Psoas muscle (tissue), 8 donors: ENCODE data around the gene GRM7. TPM values are rescaled to one million over a fixed set of nuclear protein-coding genes. Genes with fewer than 3 reads are reported as not detected.
A peak's percentile ranks its signal among the peaks of the same experiment; 100 is the strongest.

Experiments
- ATAC-seq, 4 donors: fragments of 200-7000 bp; cut with Tn5 transposase; one replicate each; pipeline ENCODE4 v1.9.1; 2020; ENCODE audit warnings: moderate library complexity in 3 of 4, mild to moderate bottlenecking in 2 of 4
- DNase-seq, 2 donors: peaks; one replicate each; pipeline ENCODE4 v3.0.0-alpha.2; 2020
- H3K27ac ChIP-seq: fragments of 200-600 bp; one replicate; pipeline ENCODE4 v1.8.0; 2022
- H3K27me3 ChIP-seq, 3 donors: fragments of 200-600 bp in 1 of 3; one replicate each; pipeline versions ENCODE4 v1.6.1 to v1.8.0; 2013 to 2022; ENCODE audit warnings: low read length in 2 of 3, mild to moderate bottlenecking in 2 of 3, moderate library complexity in 1 of 3; ENCODE audit not compliant: insufficient read depth in 3 of 3
- H3K36me3 ChIP-seq, 2 donors: fragments of 200-600 bp in 1 of 2; one replicate each; pipeline versions ENCODE4 v1.6.1 to v1.8.0; 2013 to 2022; ENCODE audit warnings: low read depth in 1 of 2, mild to moderate bottlenecking in 1 of 2, moderate library complexity in 1 of 2; ENCODE audit not compliant: insufficient read depth in 1 of 2
- H3K4me1 ChIP-seq: fragments of 200-600 bp; one replicate; pipeline ENCODE4 v1.8.0; 2022
- H3K4me3 ChIP-seq: fragments of 200-600 bp; one replicate; pipeline ENCODE4 v1.8.0; 2022; ENCODE audit warnings: mild to moderate bottlenecking
- H3K9me3 ChIP-seq: fragments of 200-600 bp; one replicate; pipeline ENCODE4 v1.8.0; 2022
- WGBS, 3 donors: extraction: QIAGEN DNeasy Blood & Tissue Kit; methylation state at CpG; one replicate each; pipeline versions ENCODE4 v1.1.6 to v1.1.7; 2013; 5-methylcytosine and 5-hydroxymethylcytosine counted together
- intact Hi-C, 2 donors: fragments of 100-400 bp; cut with DNase I; formaldehyde crosslinking; loops; one replicate each; pipeline versions ENCODE4 v1.11.0 to v1.14.2; 2022
- polyA plus RNA-seq, 3 donors: library from polyadenylated mRNA; stranded (reverse); fragments of 200-250 nt; gene quantifications; one replicate each; pipeline ENCODE4 v1.2.3, GENCODE V29; 2013
- total RNA-seq, 4 donors: library from RNA; stranded (reverse); fragmentation: NEBNext Ultra II Directional in 2 of 4; extraction: Animal tissue kit (Norgen Biotek cat#: 25700) in 2 of 4; gene quantifications; one replicate each; pipeline versions ENCODE4 v1.2.1 to v1.2.4, GENCODE V29; 2021 to 2023
- TF ChIP-seq, protein P1 (sequence below): fragments of 200-600 bp; IDR thresholded peaks from one replicate; pipeline ENCODE4 v1.8.0; 2022; ENCODE audit warnings: antibody characterized with exemption
- donor health status: healthy with polysubstance abuse.
- donor health status: DM: no; HTN: no; CAD: no; lungs with moderate emphysema.
- donor health status: Bipolar disorder and iron deficiency.
- donor health status: healthy.
- donor health status: DM: yes; HTN: yes; CAD: no.
- donor health status: DM: no; HTN: no; CAD: no.
- donor health status: DM: no; HTN: no; CAD: no.
- donor health status: DM: yes; HTN: yes; CAD: no.

GRM7 gene
- total and polyA plus RNA-seq, 7 donors = 0.01 TPM; not detected in 6

GRCh38 chr3:7498715-7499114, 637.8 kb downstream of the GRM7 start:
- Histone ChIP-seq H3K27me3 (peaks cover 0 to 2% (median 0%) of the 10 kb centered on the region in 3 donors), H3K4me3 (no peak overlapping the region), H3K9me3 (peaks cover 8% of the 10 kb centered on the region), H3K27ac (no peak overlapping the region), H3K4me1 (no peaks in the 10 kb centered on the region), H3K36me3 (no peaks in the 10 kb centered on the region)
- ATAC-seq (no peak), DNase-seq (no peak)
- TF ChIP-seq, protein P1, sequence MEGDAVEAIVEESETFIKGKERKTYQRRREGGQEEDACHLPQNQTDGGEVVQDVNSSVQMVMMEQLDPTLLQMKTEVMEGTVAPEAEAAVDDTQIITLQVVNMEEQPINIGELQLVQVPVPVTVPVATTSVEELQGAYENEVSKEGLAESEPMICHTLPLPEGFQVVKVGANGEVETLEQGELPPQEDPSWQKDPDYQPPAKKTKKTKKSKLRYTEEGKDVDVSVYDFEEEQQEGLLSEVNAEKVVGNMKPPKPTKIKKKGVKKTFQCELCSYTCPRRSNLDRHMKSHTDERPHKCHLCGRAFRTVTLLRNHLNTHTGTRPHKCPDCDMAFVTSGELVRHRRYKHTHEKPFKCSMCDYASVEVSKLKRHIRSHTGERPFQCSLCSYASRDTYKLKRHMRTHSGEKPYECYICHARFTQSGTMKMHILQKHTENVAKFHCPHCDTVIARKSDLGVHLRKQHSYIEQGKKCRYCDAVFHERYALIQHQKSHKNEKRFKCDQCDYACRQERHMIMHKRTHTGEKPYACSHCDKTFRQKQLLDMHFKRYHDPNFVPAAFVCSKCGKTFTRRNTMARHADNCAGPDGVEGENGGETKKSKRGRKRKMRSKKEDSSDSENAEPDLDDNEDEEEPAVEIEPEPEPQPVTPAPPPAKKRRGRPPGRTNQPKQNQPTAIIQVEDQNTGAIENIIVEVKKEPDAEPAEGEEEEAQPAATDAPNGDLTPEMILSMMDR = no peak
- intact Hi-C loops = no loop called here
- WGBS, 3 donors = 83 to 85% (median 85%) methylated on average over 3 of the region's 3 CpGs

DNA sequence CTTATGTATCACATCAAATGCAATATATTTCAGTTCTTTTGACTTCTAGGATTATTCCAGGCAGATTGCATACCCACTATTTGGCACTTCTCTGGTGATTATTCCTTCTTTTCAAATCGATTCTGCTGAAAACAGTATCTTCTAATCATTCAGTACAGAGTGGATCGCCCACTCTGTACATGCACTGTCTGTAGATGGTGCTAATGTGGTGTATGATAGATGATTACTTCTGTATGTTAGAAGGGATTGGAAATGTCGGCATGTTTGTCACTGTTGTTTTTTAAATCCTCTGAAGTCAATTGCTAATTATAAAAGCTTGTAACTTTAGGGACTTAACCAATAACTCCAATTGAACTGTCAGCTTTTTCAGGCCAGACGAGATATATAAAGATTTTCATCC, 642.5 kb downstream of the GRM7 start:
- H3K36me3 ChIP-seq = no peaks in the 10 kb centered on the region
- TF ChIP-seq, protein P1 = no peak
- no peaks in the 10 kb centered on the region for H3K9me3 ChIP-seq
- H3K4me3 ChIP-seq = no peak overlapping the region
- DNase-seq = no peak
- H3K27ac ChIP-seq = no peak overlapping the region
- H3K4me1 ChIP-seq = no peaks in the 10 kb centered on the region
- peaks cover 0 to 2% (median 0%) of the 10 kb centered on the region in 3 donors for H3K27me3 ChIP-seq
- intact Hi-C loops = no loop called here
- no peak for ATAC-seq
- WGBS, 3 donors = 82 to 88% (median 88%) methylated on average over 4 of the region's 4 CpGs

GRCh38 chr3:7504886-7505775, 644.2 kb downstream of the GRM7 start:
- no peaks in the 10 kb centered on the region for H3K9me3 ChIP-seq
- H3K27me3 ChIP-seq = peaks cover 0 to 2% (median 0%) of the 10 kb centered on the region in 3 donors
- DNase-seq (peak in 1 of 2 donors; percentile 42), ATAC-seq (peak in 2 of 4 donors; percentile 36 to 42)
- no peak overlapping the region for H3K27ac ChIP-seq
- intact Hi-C loops = no loop called here
- H3K4me3 ChIP-seq = no peak overlapping the region
- TF ChIP-seq, protein P1 = no peak
- 71 to 77% (median 75%) methylated on average over 3 of the region's 3 CpGs for WGBS, 3 donors
- no peaks in the 10 kb centered on the region for H3K36me3 ChIP-seq
- no peaks in the 10 kb centered on the region for H3K4me1 ChIP-seq

- no peaks in the 10 kb centered on the region for H3K4me1 ChIP-seq
- H3K4me3 ChIP-seq = no peak overlapping the region
- no peaks in the 10 kb centered on the region for H3K27me3 ChIP-seq
- no peaks in the 10 kb centered on the region for H3K9me3 ChIP-seq
- TF ChIP-seq, protein P1 = no peak
- no peak for ATAC-seq
- no peak overlapping the region for H3K27ac ChIP-seq
- H3K36me3 ChIP-seq = no peaks in the 10 kb centered on the region
- 67 to 92% (median 91%) methylated on average over 2 of the region's 2 CpGs for WGBS, 3 donors
- DNase-seq = no peak
- intact Hi-C loops = no loop called here
These were observed 645.8 kb downstream of the GRM7 start for GRCh38 chr3:7506606-7507180.
